Naive thymus-derived CD4-positive, alpha-beta T cell (primary cell): ENCODE results near the gene HERC3. TPM values are rescaled to one million over a fixed set of nuclear protein-coding genes. Genes with fewer than 3 reads are reported as not detected.
"Not testable (repeated sequence)": the region's sequence is repeated elsewhere in the genome, so short reads cannot be mapped to it uniquely, and the experiment has no call there.

ENCODE experiments used
- ATAC-seq: fragments of 150-1000 bp; cut with Tn5 transposase; 2 replicates; pipeline ENCODE4 v1.10.0; 2021; ENCODE audit warnings: mild to moderate bottlenecking, moderate library complexity
- CTCF ChIA-PET: fragments of 350-600 bp; sonication (Branson Sonifier 250); formaldehyde crosslinking; loops from one replicate; lab custom pipeline; 2021; ENCODE audit warnings: antibody characterized with exemption; lab: Charles Lee
- POLR2A ChIA-PET: fragments of 350-600 bp; sonication (Branson Sonifier 250); formaldehyde crosslinking; loops from one replicate; lab custom pipeline; 2021; ENCODE audit warnings: antibody characterized with exemption, inconsistent platforms; lab: Charles Lee
- DNase-seq, 9 donors: peaks; one replicate each; pipeline versions ENCODE4 v3.0.0 to v3.0.0-alpha.2; 2020 to 2022; ENCODE audit warnings: mixed read lengths in 1 of 9
- H3K27ac ChIP-seq: one replicate; pipeline ENCODE4 v1.7.0; 2013; ENCODE audit warnings: mild to moderate bottlenecking, low read depth, low read length, moderate library complexity
- H3K27me3 ChIP-seq, 2 donors: one replicate each; pipeline ENCODE4 v1.7.0; 2013; ENCODE audit warnings: low read length in 2 of 2, mild to moderate bottlenecking in 2 of 2, moderate library complexity in 2 of 2; ENCODE audit not compliant: control insufficient read depth in 2 of 2, insufficient read depth in 2 of 2
- H3K36me3 ChIP-seq, 3 experiments: 1 replicate in 2 of 3; 2 replicates in 1 of 3; pipeline ENCODE4 v1.7.0; 2013; ENCODE audit warnings: low read length in 3 of 3, mild to moderate bottlenecking in 3 of 3, moderate library complexity in 1 of 3; ENCODE audit not compliant: insufficient read depth in 3 of 3, control insufficient read depth in 2 of 3
- H3K4me1 ChIP-seq, 2 donors: one replicate each; pipeline ENCODE4 v1.7.0; 2013; ENCODE audit warnings: low read length in 2 of 2, mild to moderate bottlenecking in 2 of 2, moderate library complexity in 1 of 2; ENCODE audit not compliant: control insufficient read depth in 2 of 2, insufficient read depth in 2 of 2
- H3K4me3 ChIP-seq: 2 replicates; pipeline ENCODE4 v1.7.0; 2013; ENCODE audit warnings: mild to moderate bottlenecking, low read length
- H3K9me3 ChIP-seq, 3 experiments: 1 replicate in 2 of 3; 2 replicates in 1 of 3; pipeline ENCODE4 v1.7.0; 2013; ENCODE audit warnings: low read length in 3 of 3; ENCODE audit not compliant: control insufficient read depth in 2 of 3
- H3K27ac Mint-ChIP-seq, 9 donors: one replicate each; pipeline ENCODE4 v1.8.0; 2020 to 2022; ENCODE audit warnings: mixed read lengths in 9 of 9, mild to moderate bottlenecking in 8 of 9, moderate library complexity in 5 of 9, inconsistent platforms in 2 of 9
- H3K27me3 Mint-ChIP-seq, 5 donors: one replicate each; pipeline ENCODE4 v1.8.0; 2021 to 2022; ENCODE audit warnings: mixed read lengths in 5 of 5, mild to moderate bottlenecking in 1 of 5
- H3K36me3 Mint-ChIP-seq, 5 donors: one replicate each; pipeline ENCODE4 v1.8.0; 2020 to 2022; ENCODE audit warnings: mixed read lengths in 5 of 5, mild to moderate bottlenecking in 3 of 5, inconsistent platforms in 1 of 5
- H3K4me1 Mint-ChIP-seq, 7 donors: one replicate each; pipeline ENCODE4 v1.8.0; 2020 to 2022; ENCODE audit warnings: mixed read lengths in 7 of 7, mild to moderate bottlenecking in 3 of 7, inconsistent platforms in 1 of 7
- H3K4me3 Mint-ChIP-seq, 10 donors: one replicate each; pipeline ENCODE4 v1.8.0; 2020 to 2022; ENCODE audit warnings: mild to moderate bottlenecking in 10 of 10, mixed read lengths in 10 of 10, moderate library complexity in 6 of 10, inconsistent platforms in 2 of 10
- H3K9me3 Mint-ChIP-seq, 11 donors: one replicate each; pipeline ENCODE4 v1.8.0; 2020 to 2022; ENCODE audit warnings: mixed read lengths in 11 of 11, mild to moderate bottlenecking in 4 of 11, inconsistent platforms in 1 of 11, moderate library complexity in 1 of 11
- intact Hi-C, 2 donors: fragments of 100-400 bp; cut with micrococcal nuclease; formaldehyde crosslinking; loops; one replicate each; pipeline ENCODE4 v1.15.1; 2023
- polyA plus RNA-seq, 2 donors: library from polyadenylated mRNA; unstranded; fragments of 300-500 nt; fragmentation: Illumina TruSeq; gene quantifications; one replicate each; pipeline ENCODE4 v1.2.3, GENCODE V29; 2021
- total RNA-seq, 6 experiments: library from RNA in 5 of 6; stranded (reverse) in 5 of 6; gene quantifications; 1 replicate in 5 of 6; 2 replicates in 1 of 6; pipeline ENCODE4 v1.2.3 and lab custom pipeline; 2021 to 2026

HERC3 gene
- total and polyA plus RNA-seq, 7 experiments from 2014 or later, result 38.1 to 130 (median 101) TPM

- peaks cover 25 to 73% (median 65%) of the 10 kb centered on the region in 5 donors for H3K36me3 Mint-ChIP-seq
- ChIA-PET POLR2A (no interaction called here), CTCF (no interaction called here)
- no peaks in the 10 kb centered on the region for H3K9me3 ChIP-seq
- H3K4me1 Mint-ChIP-seq, result peaks cover 39 to 85% (median 80%) of the 10 kb centered on the region in 7 donors
- ATAC-seq (no peak), DNase-seq (no peak)
- peaks cover 7 to 14% (median 10%) of the 10 kb centered on the region in 11 donors for H3K9me3 Mint-ChIP-seq
- H3K4me1 ChIP-seq, result peaks cover 27 to 28% of the 10 kb centered on the region in 2 donors
- intact Hi-C loops, result loop anchor here in 1 of 2 donors (1.0 to 2.0 kb wide), 3 partner anchors 8 to 16 kb away; no protein-coding TSS in a partner anchor
- peak overlapping the region in 8 of 9 donors; percentile 14 to 99 (median 60) for H3K27ac Mint-ChIP-seq
- peaks cover 0 to 37% (median 8%) of the 10 kb centered on the region in 3 experiments for H3K36me3 ChIP-seq
- H3K4me3 ChIP-seq, result no peak overlapping the region
- peak overlapping the region in 8 of 10 donors; percentile 22 to 73 (median 50) for H3K4me3 Mint-ChIP-seq
- no peaks in the 10 kb centered on the region for H3K27me3 Mint-ChIP-seq
- H3K27ac ChIP-seq, result no peak overlapping the region
- H3K27me3 ChIP-seq, result no peaks in the 10 kb centered on the region
Observed at GRCh38 chr4:88604978-88605678, 12.8 kb downstream of the HERC3 start.

GRCh38 chr4:88605736-88606135, 13.5 kb downstream of the HERC3 start:
- Mint-ChIP-seq H3K27ac (peak overlapping the region in 8 of 9 donors; percentile 21 to 99 (median 74)), H3K36me3 (peaks cover 25 to 75% (median 66%) of the 10 kb centered on the region in 5 donors), H3K9me3 (peaks cover 7 to 15% (median 10%) of the 10 kb centered on the region in 11 donors), H3K4me1 (peaks cover 39 to 86% (median 81%) of the 10 kb centered on the region in 7 donors), H3K27me3 (no peaks in the 10 kb centered on the region), H3K4me3 (peak overlapping the region; percentile 22 to 73 (median 53))
- Histone ChIP-seq H3K27me3 (no peaks in the 10 kb centered on the region), H3K4me3 (no peak overlapping the region), H3K9me3 (no peaks in the 10 kb centered on the region), H3K4me1 (peaks cover 24 to 27% of the 10 kb centered on the region in 2 donors), H3K27ac (no peak overlapping the region), H3K36me3 (peaks cover 0 to 40% (median 8%) of the 10 kb centered on the region in 3 experiments)
- DNase-seq (peak in 1 of 9 donors; percentile 18), ATAC-seq (peak; percentile 46)
- intact Hi-C loops, result loop anchor here in 1 of 2 donors (1.0 to 2.0 kb wide), 3 partner anchors 8 to 15 kb away; no protein-coding TSS in a partner anchor
- CTCF ChIA-PET, result no interaction called here
- POLR2A ChIA-PET, result interaction anchor here (11.0 kb wide), 1 partner anchor 12 kb away, joined by 167 read pairs; the partner anchor contains the start of gene HERC3

GRCh38 chr4:88606832-88607231, 14.6 kb downstream of the HERC3 start:
- Mint-ChIP-seq H3K4me1 (peaks cover 43 to 88% (median 83%) of the 10 kb centered on the region in 7 donors), H3K27ac (peak overlapping the region in 7 of 9 donors; percentile 5 to 99 (median 66)), H3K36me3 (peaks cover 34 to 78% (median 67%) of the 10 kb centered on the region in 5 donors), H3K4me3 (peak overlapping the region in 2 of 10 donors; percentile 5 to 65), H3K27me3 (no peaks in the 10 kb centered on the region), H3K9me3 (peaks cover 7 to 15% (median 10%) of the 10 kb centered on the region in 11 donors)
- H3K9me3 ChIP-seq, result no peaks in the 10 kb centered on the region
- H3K4me3 ChIP-seq, result no peak overlapping the region
- H3K27me3 ChIP-seq, result no peaks in the 10 kb centered on the region
- DNase-seq (no peak), ATAC-seq (no peak)
- intact Hi-C loops, result no loop called here
- CTCF ChIA-PET, result interaction anchor here (0.6 to 0.9 kb wide), 2 partner anchors 10 to 688 kb away, joined by 3 read pairs; no protein-coding TSS in a partner anchor
- peaks cover 20 to 37% of the 10 kb centered on the region in 2 donors for H3K4me1 ChIP-seq
- H3K27ac ChIP-seq, result no peak overlapping the region
- POLR2A ChIA-PET, result interaction anchor here (11.0 kb wide), 1 partner anchor 14 kb away, joined by 167 read pairs; the partner anchor contains the start of gene HERC3
- peaks cover 0 to 45% (median 8%) of the 10 kb centered on the region in 3 experiments for H3K36me3 ChIP-seq

GRCh38 chr4:88609387-88609786, 17.1 kb downstream of the HERC3 start:
- no peaks in the 10 kb centered on the region for H3K27me3 Mint-ChIP-seq
- Histone ChIP-seq H3K36me3 (peaks cover 0 to 45% (median 8%) of the 10 kb centered on the region in 3 experiments), H3K27me3 (no peaks in the 10 kb centered on the region), H3K9me3 (no peaks in the 10 kb centered on the region), H3K4me1 (peaks cover 42 to 53% of the 10 kb centered on the region in 2 donors), H3K27ac (peak overlapping the region; percentile 38), H3K4me3 (no peak overlapping the region)
- H3K4me1 Mint-ChIP-seq, result peaks cover 53 to 95% (median 91%) of the 10 kb centered on the region in 7 donors
- peak overlapping the region in 4 of 10 donors; percentile 11 to 92 (median 30) for H3K4me3 Mint-ChIP-seq
- ATAC-seq, result no peak
- H3K36me3 Mint-ChIP-seq, result peaks cover 34 to 64% (median 60%) of the 10 kb centered on the region in 5 donors
- ChIA-PET POLR2A (interaction anchor here (6.3 to 11.0 kb wide), 2 partner anchors 10 to 16 kb away, joined by 62 to 167 read pairs; partner anchors contain the start of gene HERC3), CTCF (no interaction called here)
- no peak for DNase-seq
- H3K9me3 Mint-ChIP-seq, result peaks cover 6 to 15% (median 10%) of the 10 kb centered on the region in 11 donors
- peak overlapping the region in 8 of 9 donors; percentile 97 to 99 (median 99) for H3K27ac Mint-ChIP-seq
- intact Hi-C loops, result no loop called here

- Mint-ChIP-seq H3K4me1 (peaks cover 53 to 95% (median 91%) of the 10 kb centered on the region in 7 donors), H3K4me3 (peak overlapping the region in 5 of 10 donors; percentile 11 to 92 (median 28)), H3K9me3 (peaks cover 6 to 15% (median 8%) of the 10 kb centered on the region in 11 donors), H3K27ac (peak overlapping the region in 8 of 9 donors; percentile 97 to 99 (median 99)), H3K36me3 (peaks cover 36 to 62% (median 57%) of the 10 kb centered on the region in 5 donors)
- peaks cover 41 to 57% of the 10 kb centered on the region in 2 donors for H3K4me1 ChIP-seq
- CTCF ChIA-PET, H3K27me3 Mint-ChIP-seq, H3K27me3 ChIP-seq, H3K9me3 ChIP-seq, H3K4me3 ChIP-seq, ATAC-seq: not testable (repeated sequence)
- intact Hi-C loops, result loop anchor here (5.0 to 10.0 kb wide), 4 partner anchors 48 to 1602 kb away; partner anchors contain the start of gene TIGD2 (in 1 of the 2)
- peak in 4 of 9 donors; percentile 13 to 36 (median 26) for DNase-seq
- H3K36me3 ChIP-seq, result peaks cover 0 to 45% (median 8%) of the 10 kb centered on the region in 3 experiments
- POLR2A ChIA-PET, result interaction anchor here (0.6 to 11.0 kb wide), 4 partner anchors 11 to 729 kb away, joined by 3 to 167 read pairs (median 33); partner anchors contain the start of gene HERC3
- peak overlapping the region; percentile 38 for H3K27ac ChIP-seq
Observed at GRCh38 chr4:88609794-88610193, 17.5 kb downstream of the HERC3 start.

- ChIA-PET POLR2A (interaction anchor here (0.7 to 11.0 kb wide), 3 partner anchors 12 to 36 kb away, joined by 4 to 167 read pairs (median 62); partner anchors contain the start of gene HERC3), CTCF (interaction anchor here (0.5 to 1.6 kb wide), 4 partner anchors 11 to 25 kb away, joined by 3 read pairs; no protein-coding TSS in a partner anchor)
- H3K9me3 ChIP-seq, result no peaks in the 10 kb centered on the region
- H3K4me3 Mint-ChIP-seq, result peak overlapping the region in 9 of 10 donors; percentile 22 to 92 (median 57)
- H3K4me1 ChIP-seq, result peaks cover 32 to 59% of the 10 kb centered on the region in 2 donors
- H3K9me3 Mint-ChIP-seq, result peaks cover 5 to 15% (median 7%) of the 10 kb centered on the region in 11 donors
- DNase-seq, result no peak
- peak overlapping the region; percentile 77 for H3K27ac ChIP-seq
- H3K27me3 Mint-ChIP-seq, result no peaks in the 10 kb centered on the region
- peaks cover 36 to 61% (median 55%) of the 10 kb centered on the region in 5 donors for H3K36me3 Mint-ChIP-seq
- H3K27me3 ChIP-seq, result no peaks in the 10 kb centered on the region
- H3K4me1 Mint-ChIP-seq, result peaks cover 51 to 93% (median 88%) of the 10 kb centered on the region in 7 donors
- intact Hi-C loops, result loop anchor here (5.0 to 10.0 kb wide), 4 partner anchors 47 to 1603 kb away; partner anchors contain the start of gene TIGD2 (in 1 of the 2)
- H3K27ac Mint-ChIP-seq, result peak overlapping the region; percentile 25 to 99 (median 99)
- H3K4me3 ChIP-seq, result no peak overlapping the region
- peaks cover 0 to 45% (median 8%) of the 10 kb centered on the region in 3 experiments for H3K36me3 ChIP-seq
- no peak for ATAC-seq
Observed at GRCh38 chr4:88610771-88611170, 18.5 kb downstream of the HERC3 start.
